GM21825 (cell line): ENCODE results near the gene TIRAP.
"Not testable (repeated sequence)": the region's sequence is repeated elsewhere in the genome, so short reads cannot be mapped to it uniquely, and the experiment has no call there.

Source experiments
- ATAC-seq: cut with Tn5 transposase; IDR thresholded peaks from one replicate; pipeline ENCODE4 v1.9.1; 2021; ENCODE audit warnings: mild to moderate bottlenecking, moderate library complexity; ENCODE audit not compliant: unreplicated experiment

TIRAP gene

DNA sequence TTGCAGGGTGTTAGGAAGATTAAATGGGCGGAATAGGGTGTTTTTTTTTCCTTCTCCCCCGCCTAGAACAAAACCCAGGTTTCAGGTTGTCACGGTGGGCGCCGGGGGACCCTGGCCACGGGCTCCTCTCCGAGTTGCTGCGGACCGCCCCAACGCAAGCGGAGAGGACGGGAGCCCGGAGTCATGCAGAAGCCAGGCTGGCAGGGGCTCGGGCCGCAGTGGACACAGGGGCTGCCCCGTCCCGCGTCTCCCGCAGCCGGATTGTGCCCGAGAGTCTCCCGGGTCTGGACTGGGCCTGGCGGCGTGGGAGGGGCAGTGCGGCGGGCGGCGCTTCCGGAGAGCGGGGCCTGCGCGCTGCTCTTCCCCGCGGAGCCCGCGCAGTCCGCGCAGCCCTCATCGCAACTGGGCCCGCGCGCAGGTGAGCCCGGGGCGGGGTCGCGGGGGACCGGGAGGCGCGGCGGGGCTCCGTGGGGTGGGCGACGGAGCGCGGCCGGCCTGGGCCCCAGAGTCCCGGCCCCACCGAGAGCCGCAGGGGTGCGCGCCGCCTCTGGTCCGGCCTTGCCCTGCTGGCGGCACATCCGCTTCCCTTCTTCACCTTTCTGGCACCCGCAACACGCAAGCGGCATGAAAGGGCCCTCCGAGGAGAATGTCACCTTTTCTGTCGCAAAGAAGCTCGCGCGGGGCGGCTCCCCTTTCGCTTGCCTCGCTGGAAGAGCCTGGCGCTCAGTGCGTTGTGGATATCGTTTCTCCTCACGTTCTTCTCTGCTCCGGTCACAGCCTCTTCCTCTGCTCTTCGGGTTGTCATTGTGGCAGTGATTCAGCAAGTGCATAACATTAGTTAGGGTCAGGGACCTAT, at the start of gene TIRAP:
TSS of gene TIRAP (plus strand) at position 358 of the 856 bp plus-strand sequence. CDS start 7,802 bp downstream, outside the sequence.
- peak; percentile 59 for ATAC-seq

GRCh38 chr11:126233391-126233790, 49.5 kb upstream of the TIRAP start:
- ATAC-seq = no peak

GRCh38 chr11:126246636-126247035, 36.3 kb upstream of the TIRAP start:
- ATAC-seq = no peak

- no peak for ATAC-seq
Observed at GRCh38 chr11:126253265-126253664, 29.6 kb upstream of the TIRAP start.

GRCh38 chr11:126254819-126255218, 28.1 kb upstream of the TIRAP start:
- ATAC-seq = no peak

DNA sequence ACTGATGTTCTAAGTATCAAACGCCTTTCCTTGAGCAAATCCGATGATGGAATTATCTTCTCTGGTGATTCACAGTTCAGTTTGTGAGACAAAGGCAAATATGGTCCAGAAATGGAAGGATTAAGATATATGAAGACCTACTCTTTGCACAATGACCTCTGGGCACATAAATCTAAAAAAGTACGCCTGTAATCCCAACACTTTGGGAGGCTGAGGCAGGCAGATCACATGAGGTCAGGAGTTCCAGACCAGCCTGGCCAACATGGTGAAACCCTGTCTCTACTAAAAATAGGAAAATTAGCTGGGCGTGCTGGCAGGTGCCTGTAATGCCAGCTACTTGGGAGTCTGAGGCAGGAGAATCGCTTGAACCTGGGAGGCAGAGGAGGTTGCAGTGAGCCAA, 27.4 kb upstream of the TIRAP start:
- ATAC-seq = not testable (repeated sequence)

- no peak for ATAC-seq
Observed at GRCh38 chr11:126256216-126256615, 26.7 kb upstream of the TIRAP start.

DNA sequence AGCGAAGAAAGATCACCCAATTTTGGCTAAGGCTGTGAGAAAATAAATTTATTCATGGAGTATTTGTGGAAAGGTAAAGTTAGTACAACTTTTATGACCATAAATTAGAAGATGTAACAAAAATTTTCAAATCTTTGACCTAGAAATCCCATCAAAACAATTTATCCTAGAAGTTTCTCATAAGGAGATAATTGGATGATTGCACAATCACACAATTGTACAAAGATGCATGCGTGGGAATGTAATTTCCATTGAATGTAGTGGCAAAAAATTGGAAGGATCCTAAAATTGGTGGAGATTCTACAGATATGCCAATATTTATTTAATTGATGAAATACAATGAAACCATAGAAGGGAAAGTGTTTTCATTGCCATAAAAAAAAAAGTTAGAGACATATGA, 25.7 kb upstream of the TIRAP start:
- ATAC-seq = no peak

DNA sequence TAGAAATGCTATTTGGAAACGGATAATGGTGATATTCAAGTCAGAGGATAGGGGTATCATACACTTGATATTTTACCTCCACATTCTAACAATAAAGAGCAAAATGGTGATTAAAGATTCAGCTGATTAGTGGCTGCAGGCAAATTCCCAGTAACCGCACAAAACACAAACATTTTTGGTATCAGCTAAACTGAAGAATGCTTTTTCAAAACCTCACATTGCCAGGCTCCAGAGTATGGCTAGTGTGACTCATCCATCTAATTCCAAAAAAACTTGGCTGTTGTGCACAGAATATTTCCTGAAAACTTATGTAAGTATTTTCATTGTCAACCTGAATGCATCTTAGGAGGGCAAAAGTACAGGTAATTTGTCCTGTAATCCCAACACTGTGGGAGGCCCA, 25.1 kb upstream of the TIRAP start:
- ATAC-seq = no peak

GRCh38 chr11:126262216-126262615, 20.7 kb upstream of the TIRAP start:
- no peak for ATAC-seq

DNA sequence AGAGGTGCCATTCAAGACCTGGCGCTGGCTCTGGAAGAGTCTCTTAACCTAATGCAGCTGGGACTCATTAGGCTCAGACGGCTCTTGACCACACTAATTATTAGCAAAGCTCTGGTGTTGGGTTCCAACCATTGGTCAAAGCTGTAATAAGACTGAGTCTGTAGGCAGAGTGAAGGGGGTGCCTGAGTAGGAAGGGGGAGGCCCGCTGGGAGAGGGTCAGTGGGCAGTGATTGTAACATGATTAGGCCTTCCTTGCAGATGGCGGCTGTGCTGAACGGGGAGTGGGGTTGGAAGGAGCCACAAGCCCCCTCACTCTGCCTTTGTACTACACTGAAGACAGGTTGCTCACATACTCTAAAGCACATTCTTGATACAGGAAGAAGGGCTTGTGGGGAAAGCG, 19.4 kb upstream of the TIRAP start:
- no peak for ATAC-seq

DNA sequence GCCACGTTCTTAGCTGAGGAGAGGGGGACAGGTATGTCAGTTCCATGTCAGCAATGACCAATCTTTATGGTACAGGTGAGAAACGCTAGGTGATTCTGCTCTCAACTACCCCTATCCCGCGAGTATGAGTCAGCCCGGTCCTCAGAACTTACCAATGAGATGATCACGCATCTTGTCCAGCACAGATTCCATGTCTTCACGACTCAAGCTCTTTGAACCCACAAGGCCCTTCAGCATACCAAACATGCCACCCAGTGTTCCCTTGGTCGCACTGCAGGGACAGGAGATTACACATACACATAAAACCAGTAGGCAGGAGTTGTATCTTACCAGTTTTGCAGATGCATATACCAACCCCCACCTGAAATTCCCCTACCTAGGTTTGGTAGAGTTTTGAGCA, 17.1 kb upstream of the TIRAP start:
- no peak for ATAC-seq

DNA sequence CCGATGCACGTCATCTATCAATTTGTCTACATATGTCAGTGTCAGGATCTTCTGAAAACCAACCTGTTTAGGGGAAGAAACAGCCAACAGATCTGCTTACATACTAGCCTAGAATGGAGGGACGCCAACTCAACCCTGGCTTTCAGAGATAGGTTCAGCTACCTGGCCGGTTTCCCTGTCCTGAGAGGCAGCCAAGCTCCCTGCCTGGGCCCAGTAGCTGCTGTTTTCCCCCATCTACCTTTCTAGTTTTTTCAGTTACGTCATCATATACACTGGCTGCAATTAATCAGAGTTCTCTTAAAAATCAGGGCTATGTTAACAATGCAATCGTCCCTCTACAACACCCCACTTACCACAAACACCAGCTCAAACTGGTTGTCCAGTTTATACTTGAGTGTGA, 15.2 kb upstream of the TIRAP start:
- no peak for ATAC-seq

DNA sequence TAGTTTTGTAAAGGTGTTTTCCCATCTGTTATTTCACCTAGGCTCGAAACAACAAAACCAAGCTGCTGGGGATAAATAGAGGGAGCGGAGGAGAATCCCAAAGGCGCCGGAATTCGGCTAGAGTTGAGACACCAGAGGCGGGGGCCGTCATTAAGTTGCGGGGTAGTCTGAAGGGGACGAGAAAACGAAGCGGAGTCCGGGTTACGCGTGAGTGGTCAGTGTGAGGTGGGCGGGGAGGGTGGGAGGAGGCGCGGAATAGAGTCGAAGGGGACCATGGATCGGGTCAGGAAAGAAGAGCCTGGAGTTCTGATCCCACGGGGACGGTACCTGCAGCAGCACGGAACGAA, 14.6 kb upstream of the TIRAP start:
- ATAC-seq = no peak

- peak; percentile 99 for ATAC-seq
Observed at GRCh38 chr11:126268708-126269579, 13.9 kb upstream of the TIRAP start, which contains the start of the genes FOXRED1 and SRPRA. Gene FOXRED1, plus strand, starts transcription at chr11:126269154. Its CDS starts 53 bp downstream, at chr11:126269207. Gene SRPRA, minus strand, starts transcription at chr11:126268895. Its CDS starts 91 bp downstream, at chr11:126268804.

DNA sequence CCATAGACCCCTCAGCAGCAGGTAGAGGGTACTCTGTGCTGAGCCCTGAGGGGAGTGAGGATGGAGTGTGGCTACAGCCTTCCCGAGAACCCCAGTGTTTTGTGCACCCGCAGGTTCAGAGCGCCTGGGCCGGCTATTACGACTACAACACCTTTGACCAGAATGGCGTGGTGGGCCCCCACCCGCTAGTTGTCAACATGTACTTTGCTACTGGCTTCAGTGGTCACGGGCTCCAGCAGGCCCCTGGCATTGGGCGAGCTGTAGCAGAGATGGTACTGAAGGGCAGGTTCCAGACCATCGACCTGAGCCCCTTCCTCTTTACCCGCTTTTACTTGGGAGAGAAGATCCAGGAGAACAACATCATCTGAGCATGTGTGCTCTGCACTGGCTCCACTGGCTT, 5.6 kb upstream of the TIRAP start:
- no peak for ATAC-seq

DNA sequence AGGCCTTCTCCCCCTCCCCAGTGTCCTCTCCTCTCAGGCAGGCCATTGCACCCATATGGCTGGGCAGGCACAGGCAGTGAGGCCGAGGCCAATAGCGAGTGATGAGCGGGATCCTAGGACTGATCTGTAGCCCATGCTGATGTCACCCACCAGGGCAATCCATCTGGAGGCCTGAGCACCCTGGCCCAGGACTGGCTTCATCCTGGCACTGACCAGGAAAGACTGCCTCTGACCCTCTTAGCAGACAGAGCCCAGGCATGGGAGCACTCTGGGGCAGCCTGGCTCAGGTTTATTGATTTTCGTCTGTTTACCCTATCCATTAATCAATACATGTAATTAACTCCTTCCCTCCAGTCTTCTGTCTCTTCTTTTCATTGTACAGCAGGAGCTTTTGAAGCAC, 5.1 kb upstream of the TIRAP start:
- no peak for ATAC-seq

GRCh38 chr11:126279191-126279590, 3.7 kb upstream of the TIRAP start:
- no peak for ATAC-seq

- no peak for ATAC-seq
Observed at GRCh38 chr11:126280595-126280994, 2.3 kb upstream of the TIRAP start.

- no peak for ATAC-seq
Observed at GRCh38 chr11:126281245-126281644, 1.6 kb upstream of the TIRAP start.

GRCh38 chr11:126281666-126282175, 1.2 kb upstream of the TIRAP start:
- no peak for ATAC-seq

GRCh38 chr11:126282361-126282735, 545 bp upstream of the TIRAP start:
- no peak for ATAC-seq
